ENCODE data around the gene DCHS1. TPM values are rescaled to one million over a fixed set of nuclear protein-coding genes. Genes with fewer than 3 reads are reported as not detected.

The DCHS1 gene
- total RNA-seq, 3 donors from 2014 or later (not counting 1 experiment from before 2014, with no cell fraction given), result 0.49 to 1.0 (median 0.83) TPM

DNA sequence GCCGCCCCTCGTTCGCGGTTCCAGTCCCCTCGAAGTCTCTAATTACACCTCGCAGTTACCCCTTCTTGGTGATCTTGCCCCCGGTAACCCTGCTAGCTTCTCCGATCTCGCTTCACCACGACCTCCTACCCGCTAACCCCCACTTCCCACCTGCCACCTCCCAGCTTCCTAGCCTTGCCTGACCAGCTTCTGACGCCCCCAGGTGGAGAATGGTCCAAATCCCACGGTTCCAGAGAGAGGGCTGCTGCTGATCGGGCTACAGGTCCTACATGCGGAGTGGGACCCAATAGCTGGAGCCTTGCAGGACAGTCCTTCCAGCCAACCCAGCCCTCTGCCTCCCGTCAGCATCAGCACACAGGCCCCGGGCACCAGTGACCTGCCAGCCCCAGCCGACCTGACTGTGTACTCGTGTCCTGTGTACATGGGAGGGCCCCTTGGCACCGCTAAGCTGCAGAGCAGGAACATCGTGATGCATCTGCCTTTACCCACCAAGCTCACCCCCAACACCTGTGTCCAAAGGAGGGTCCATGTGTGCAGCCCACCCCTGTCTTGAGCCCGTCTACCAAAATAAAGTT, 84.1 kb downstream of the DCHS1 start:
- Mint-ChIP-seq H3K4me3 (no peak overlapping the region), H3K27ac (no peak overlapping the region), H3K9me3 (no peaks in the 10 kb centered on the region), H3K27me3 (ENCODE audit: low read depth in 2 of 2) (no peaks in the 10 kb centered on the region), H3K4me1 (peaks cover 0 to 7% of the 10 kb centered on the region in 2 donors), H3K36me3 (no peaks in the 10 kb centered on the region)
- Histone ChIP-seq H3K4me1 (ENCODE audit: control insufficient read depth, insufficient read depth, low read length) (no peaks in the 10 kb centered on the region), H3K36me3 (ENCODE audit: control insufficient read depth, insufficient read depth, low read length) (no peaks in the 10 kb centered on the region), H3K4me3 (ENCODE audit: low read length) (no peak overlapping the region), H3K27me3 (ENCODE audit: control insufficient read depth, insufficient read depth, low read length) (no peaks in the 10 kb centered on the region), H3K9me3 (ENCODE audit: control insufficient read depth, insufficient read depth, low read length) (no peaks in the 10 kb centered on the region), H3K27ac (ENCODE audit: low read length) (no peak overlapping the region)
- no peak for TF ChIP-seq CTCF (IDR thresholded peaks at IDR 0.05)
- 93% methylated on average over 22 of the region's 22 CpGs for WGBS (ENCODE audit: insufficient coverage)
- DNase-seq (no peak), ATAC-seq (no peak)
- intact Hi-C loops (cut with micrococcal nuclease), result no loop called here

Other genes starting within 250 kb of the DCHS1 start
- gene APBB1, start 236.7 kb downstream of the DCHS1 start, total RNA-seq, result 10 to 100 TPM; 62.8 to 77.1 (median 67.5) TPM
- 1 to 10 TPM in 1 of 3 donors, under 1 TPM in 2; 0.35 to 1.5 (median 0.98) TPM for gene HPX, start 214.8 kb downstream of the DCHS1 start, total RNA-seq
- gene TRIM3, start 181.9 kb downstream of the DCHS1 start, total RNA-seq, result 10 to 100 TPM; 26.4 to 30.9 (median 26.5) TPM
- 10 to 100 TPM; 44.7 to 62.3 (median 51.4) TPM for gene ARFIP2, start 174.5 kb downstream of the DCHS1 start, total RNA-seq
- 10 to 100 TPM; 69.6 to 92.8 (median 71.4) TPM for gene TIMM10B, start 174.3 kb downstream of the DCHS1 start, total RNA-seq
- 10 to 100 TPM; 29.6 to 38.3 (median 31.4) TPM for gene DNHD1, start 158.5 kb downstream of the DCHS1 start, total RNA-seq
- gene RRP8, start 52.2 kb downstream of the DCHS1 start, total RNA-seq, result 10 to 100 TPM; 31.3 to 35.9 (median 31.9) TPM
- gene ILK, start 52.0 kb downstream of the DCHS1 start, total RNA-seq, result 100 to 1,000 TPM; 109 to 145 (median 142) TPM
- 100 to 1,000 TPM; 154 to 191 (median 158) TPM for gene TAF10, start 43.6 kb downstream of the DCHS1 start, total RNA-seq
- 100 to 1,000 TPM; 123 to 135 (median 131) TPM for gene TPP1, start 36.4 kb downstream of the DCHS1 start, total RNA-seq
- 10 to 100 TPM in 2 of 3 donors, 1 to 10 TPM in 1; 9.0 to 11.8 (median 11.4) TPM for gene MRPL17, start 27.5 kb upstream of the DCHS1 start, total RNA-seq
- gene OR2AG2, start 116.2 kb upstream of the DCHS1 start, total RNA-seq, result not detected
- gene OR2AG1, start 127.2 kb upstream of the DCHS1 start, total RNA-seq, result not detected
- gene OR6A2, start 143.9 kb upstream of the DCHS1 start, total RNA-seq, result not detected
- not detected for gene OR10A5, start 189.9 kb upstream of the DCHS1 start, total RNA-seq
- gene OR10A2, start 207.2 kb upstream of the DCHS1 start, total RNA-seq, result under 1 TPM in 1 of 3 donors, not detected in 2; 0.05 TPM
- gene OR10A4, start 220.8 kb upstream of the DCHS1 start, total RNA-seq, result not detected
- gene OR2D2, start 236.7 kb upstream of the DCHS1 start, total RNA-seq, result not detected

Measured in natural killer cell (primary cell).